HUES64 (cell line): ENCODE data around the gene DENND1B.

Source experiments
- H3K27ac ChIP-seq: 2 replicates; pipeline ENCODE4 v1.7.0; 2013; ENCODE audit warnings: low read depth, low read length, inconsistent platforms
- H3K27me3 ChIP-seq: 2 replicates; pipeline ENCODE4 v1.6.1; 2013; ENCODE audit warnings: mild to moderate bottlenecking, low read length; ENCODE audit not compliant: insufficient read depth
- H3K36me3 ChIP-seq: 2 replicates; pipeline ENCODE4 v1.6.1; 2013; ENCODE audit warnings: mild to moderate bottlenecking, low read length; ENCODE audit not compliant: insufficient read depth
- H3K4me1 ChIP-seq: 2 replicates; pipeline ENCODE4 v1.6.1; 2013; ENCODE audit warnings: mild to moderate bottlenecking, low read length, moderate library complexity; ENCODE audit not compliant: insufficient read depth
- H3K4me3 ChIP-seq: 2 replicates; pipeline ENCODE4 v1.5.1; 2013; ENCODE audit warnings: mild to moderate bottlenecking, low read length, moderate library complexity
- H3K9ac ChIP-seq: 2 replicates; pipeline ENCODE4 v1.6.1; 2013; ENCODE audit warnings: mild to moderate bottlenecking, low read depth, low read length
- H3K9me3 ChIP-seq: 2 replicates; pipeline ENCODE4 v1.6.1; 2013; ENCODE audit warnings: low read depth, low read length; ENCODE audit not compliant: insufficient read depth
- WGBS: fragments of 150-250, 120-280 bp; methylation state at CpG from one replicate; pipeline ENCODE4 v1.1.7; 2013; ENCODE audit warnings: missing lambda C conversion rate; 5-methylcytosine and 5-hydroxymethylcytosine counted together

DENND1B gene

DNA sequence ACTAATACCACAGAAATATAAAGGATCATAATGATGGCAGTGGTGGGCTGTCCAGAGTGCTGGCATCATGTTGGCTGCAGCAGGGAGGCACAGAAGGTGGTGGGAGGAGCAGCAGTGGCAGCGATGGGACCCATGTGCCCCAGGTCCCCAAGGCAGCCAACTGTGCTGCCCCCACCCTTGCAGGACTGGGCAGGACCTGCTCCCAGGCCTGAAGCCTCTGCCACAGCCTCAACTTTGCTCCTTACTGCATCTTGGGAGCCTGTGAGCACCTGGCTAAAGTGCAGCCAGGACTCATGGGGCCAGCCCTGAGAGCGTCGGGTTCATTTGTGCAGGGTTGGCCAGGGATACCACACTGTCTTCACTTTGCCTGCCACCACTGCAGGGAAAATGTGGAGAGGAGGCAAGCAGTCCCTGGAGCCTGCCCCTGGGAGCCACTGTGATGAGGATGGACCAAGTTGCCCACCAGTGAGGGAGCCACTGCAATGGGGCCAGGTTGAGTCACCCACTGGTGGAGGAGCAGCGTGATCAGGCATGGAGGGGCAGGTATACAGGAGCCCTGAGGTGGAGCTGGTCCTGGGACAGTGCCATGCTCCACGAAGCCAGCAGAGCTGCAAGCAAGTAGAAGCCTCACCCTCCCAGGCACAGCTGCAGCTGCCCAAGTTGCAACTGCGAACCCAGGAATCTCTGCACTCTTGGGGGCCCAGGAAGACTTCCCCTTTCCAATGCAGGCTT lies 25.3 kb upstream of the DENND1B start:
- Histone ChIP-seq H3K4me3 (no peak overlapping the region), H3K9ac (no peak overlapping the region), H3K9me3 (peaks cover 27% of the 10 kb centered on the region), H3K27me3 (no peaks in the 10 kb centered on the region), H3K4me1 (peaks cover 6% of the 10 kb centered on the region; the same call in 1 of the 2 replicates), H3K27ac (no peak overlapping the region), H3K36me3 (no peaks in the 10 kb centered on the region)
- 93% methylated on average over 6 of the region's 6 CpGs for WGBS

DNA sequence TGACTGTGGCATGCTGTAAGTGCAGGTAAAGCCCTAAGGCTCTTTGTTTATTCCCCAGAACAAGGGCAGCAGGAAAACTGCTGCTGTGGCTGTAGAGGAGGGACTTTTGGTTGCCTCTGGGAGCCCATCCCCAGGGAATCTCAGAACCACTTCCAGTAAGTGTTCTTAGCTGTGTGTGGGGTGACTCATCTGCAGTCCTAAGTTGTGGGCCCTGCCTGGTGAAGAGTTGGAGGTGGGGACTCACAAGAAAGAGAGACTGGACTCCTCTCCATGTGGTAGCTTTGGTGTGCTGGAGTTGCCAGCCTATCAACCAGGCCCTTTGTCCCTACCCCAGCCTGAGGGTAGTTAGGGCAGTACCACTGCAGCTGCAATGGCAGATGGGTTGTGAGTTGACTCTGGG lies 24.0 kb upstream of the DENND1B start:
- Histone ChIP-seq H3K27ac (no peak overlapping the region), H3K9me3 (peaks cover 27% of the 10 kb centered on the region)

DNA sequence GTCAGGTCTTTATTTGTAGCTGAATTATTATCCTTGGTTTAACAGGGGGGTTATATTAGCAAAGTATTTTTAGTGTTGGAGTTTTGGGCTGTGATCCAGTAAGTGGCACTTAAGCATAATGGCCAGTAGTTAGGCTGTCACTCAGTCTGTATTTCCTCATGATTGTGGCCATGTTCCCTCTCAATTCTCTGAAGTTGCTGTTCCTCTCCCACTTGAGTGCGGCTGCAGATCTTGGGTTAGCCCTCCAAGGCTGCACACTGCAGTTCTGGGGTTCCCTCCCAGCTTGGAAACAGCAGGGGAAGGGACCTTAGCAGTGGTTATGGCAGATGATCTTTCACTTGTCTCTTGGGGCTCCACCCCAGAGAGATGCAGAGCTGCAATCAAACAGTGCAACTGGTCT lies 23.2 kb upstream of the DENND1B start:
- 81% methylated on average over 1 of the region's 1 CpG for WGBS
- H3K27me3 ChIP-seq: no peaks in the 10 kb centered on the region
- peaks cover 27% of the 10 kb centered on the region for H3K9me3 ChIP-seq
- peaks cover 6% of the 10 kb centered on the region; the same call in 1 of the 2 replicates for H3K4me1 ChIP-seq
- H3K27ac ChIP-seq: no peak overlapping the region
- H3K9ac ChIP-seq: no peak overlapping the region
- H3K36me3 ChIP-seq: no peaks in the 10 kb centered on the region
- H3K4me3 ChIP-seq: no peak overlapping the region

More for the DNA sequence above, 24.0 kb upstream of the DENND1B start:
- Histone ChIP-seq H3K9ac (no peak overlapping the region), H3K27me3 (no peaks in the 10 kb centered on the region), H3K4me1 (peaks cover 6% of the 10 kb centered on the region; the same call in 1 of the 2 replicates), H3K4me3 (no peak overlapping the region), H3K36me3 (no peaks in the 10 kb centered on the region)

DNA sequence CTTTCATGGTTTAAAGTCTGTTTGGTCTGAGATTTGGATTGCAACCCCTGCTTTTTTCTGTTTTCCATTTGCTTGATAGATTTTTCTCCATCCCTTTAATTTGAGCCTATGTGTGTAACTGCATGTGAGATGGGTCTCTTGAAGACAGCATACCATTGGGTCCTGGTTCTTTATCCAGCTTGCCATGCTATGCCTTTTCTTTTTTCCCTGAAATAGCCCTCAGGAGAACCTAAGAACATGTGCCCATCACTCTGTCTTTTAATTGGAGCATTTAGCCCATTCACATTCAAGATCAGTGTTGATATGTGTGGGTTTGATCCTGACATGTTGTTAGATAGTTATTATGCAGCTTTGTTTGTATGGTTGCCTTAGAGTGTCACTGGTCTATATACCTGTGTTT lies 21.7 kb upstream of the DENND1B start:
- Histone ChIP-seq H3K9ac (no peak overlapping the region), H3K36me3 (no peaks in the 10 kb centered on the region), H3K27me3 (no peaks in the 10 kb centered on the region), H3K4me3 (no peak overlapping the region), H3K9me3 (peaks cover 27% of the 10 kb centered on the region), H3K4me1 (peaks cover 6% of the 10 kb centered on the region; the same call in 1 of the 2 replicates), H3K27ac (no peak overlapping the region)

DNA sequence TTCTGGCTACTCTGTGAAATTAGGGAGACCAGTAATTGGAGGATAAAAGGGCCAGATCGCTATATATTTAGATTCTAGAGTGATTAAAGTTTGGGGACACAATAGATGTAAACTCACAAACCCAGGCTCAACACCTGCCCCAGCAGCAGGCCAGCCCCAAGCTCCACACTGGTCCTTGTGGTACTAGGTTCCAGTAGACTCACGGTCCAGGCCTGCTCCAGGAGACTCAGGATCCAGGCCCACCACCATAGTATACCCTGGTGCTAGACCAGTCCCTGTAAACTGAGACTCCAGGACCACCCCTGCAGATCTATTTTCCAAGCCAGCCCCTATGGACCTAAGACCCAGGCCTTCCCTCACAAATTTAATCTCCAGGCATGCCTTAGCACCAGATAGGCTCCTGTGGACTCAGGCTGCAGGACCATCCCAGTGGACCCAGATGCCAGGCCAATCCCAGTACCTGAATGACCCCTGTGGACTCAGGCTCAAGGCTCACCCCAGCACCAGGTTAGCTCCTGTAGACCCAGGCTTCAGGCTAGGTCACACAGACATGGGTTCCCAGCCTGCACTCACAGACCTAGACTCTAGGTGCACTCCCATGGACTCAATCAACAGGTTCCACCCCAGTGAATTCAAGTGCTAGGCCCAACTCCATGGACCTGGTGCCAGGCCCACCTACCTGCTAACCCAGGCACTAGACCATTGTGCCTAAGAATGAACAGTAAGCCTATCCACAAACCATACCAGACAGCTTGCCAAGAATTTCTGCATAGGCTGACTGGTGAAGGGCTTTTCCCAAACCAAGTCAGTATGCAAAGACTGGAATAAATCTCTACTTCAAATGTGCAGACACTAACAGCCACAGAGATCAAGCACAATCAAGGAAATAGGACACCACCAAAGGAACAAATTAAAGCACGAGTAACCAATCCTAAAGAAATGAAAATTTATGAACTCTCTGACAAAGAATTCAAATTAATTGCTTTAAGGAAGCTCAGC lies 13.8 kb upstream of the DENND1B start:
- no peaks in the 10 kb centered on the region for H3K9me3 ChIP-seq
- H3K4me3 ChIP-seq: no peak overlapping the region
- H3K27me3 ChIP-seq: no peaks in the 10 kb centered on the region
- H3K36me3 ChIP-seq: no peaks in the 10 kb centered on the region
- H3K27ac ChIP-seq: no peak overlapping the region
- H3K4me1 ChIP-seq: no peaks in the 10 kb centered on the region
- H3K9ac ChIP-seq: no peak overlapping the region
- 90% methylated on average over 3 of the region's 3 CpGs for WGBS

DNA sequence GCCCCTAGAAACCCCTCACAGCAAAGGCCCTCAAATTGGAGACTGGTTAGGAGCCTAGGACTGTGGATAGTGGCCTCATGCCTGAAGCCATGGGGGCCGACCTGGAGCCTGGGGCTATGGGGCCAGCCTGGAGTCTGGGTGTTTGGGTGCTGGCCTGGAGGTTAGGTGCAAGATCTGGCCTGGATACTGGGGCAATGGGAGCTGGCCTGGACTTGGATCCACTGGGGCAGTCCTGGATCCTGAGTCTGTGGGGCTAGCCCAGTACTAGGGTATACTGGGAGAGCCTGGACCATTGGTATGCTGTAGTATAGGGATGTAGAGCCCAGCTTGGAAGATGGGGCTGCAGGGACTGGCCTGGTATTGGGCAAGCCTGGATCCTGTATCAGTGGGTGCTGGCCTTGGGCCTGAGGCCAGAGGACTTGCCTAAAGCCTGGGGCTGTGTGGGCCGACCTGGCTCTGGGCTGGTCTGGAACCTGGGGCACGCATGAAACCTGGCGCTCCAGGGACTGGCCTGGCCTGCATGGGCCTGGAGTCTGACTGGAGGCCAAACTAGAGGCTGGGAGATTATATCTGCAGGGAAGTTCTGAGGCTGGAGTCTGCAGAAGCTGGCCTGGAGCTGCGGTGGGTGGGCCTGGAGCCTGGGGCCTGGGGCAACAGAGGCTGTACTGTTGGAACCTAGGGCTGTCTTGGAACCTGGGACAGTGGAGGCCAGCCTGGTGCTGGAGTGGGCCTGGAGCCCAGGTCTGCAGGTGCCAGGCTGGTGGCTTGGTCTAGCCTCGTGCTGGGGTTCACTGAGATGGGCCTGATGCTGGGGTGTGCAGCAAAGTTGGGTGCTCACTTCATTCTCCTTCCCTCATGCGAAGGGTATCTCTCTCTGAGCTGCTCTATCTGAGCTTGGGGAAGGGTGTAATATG lies 12.6 kb upstream of the DENND1B start:
- Histone ChIP-seq H3K4me1 (no peaks in the 10 kb centered on the region), H3K4me3 (no peak overlapping the region), H3K36me3 (no peaks in the 10 kb centered on the region), H3K27ac (no peak overlapping the region), H3K9ac (no peak overlapping the region), H3K9me3 (no peaks in the 10 kb centered on the region), H3K27me3 (no peaks in the 10 kb centered on the region)
- WGBS: 90% methylated on average over 6 of the region's 7 CpGs

GRCh38 chr1:197787056-197787455 lies 11.8 kb upstream of the DENND1B start:
- Histone ChIP-seq H3K4me1 (no peaks in the 10 kb centered on the region), H3K9ac (no peak overlapping the region), H3K27me3 (no peaks in the 10 kb centered on the region), H3K9me3 (no peaks in the 10 kb centered on the region), H3K4me3 (no peak overlapping the region), H3K36me3 (no peaks in the 10 kb centered on the region), H3K27ac (no peak overlapping the region)
- WGBS: 96% methylated on average over 3 of the region's 3 CpGs

GRCh38 chr1:197786280-197786679 lies 11.0 kb upstream of the DENND1B start:
- H3K9me3 ChIP-seq: no peaks in the 10 kb centered on the region
- no peaks in the 10 kb centered on the region for H3K36me3 ChIP-seq
- H3K4me1 ChIP-seq: no peaks in the 10 kb centered on the region
- 100% methylated on average over 1 of the region's 1 CpG for WGBS
- no peak overlapping the region for H3K9ac ChIP-seq
- H3K27ac ChIP-seq: no peak overlapping the region
- no peak overlapping the region for H3K4me3 ChIP-seq
- H3K27me3 ChIP-seq: no peaks in the 10 kb centered on the region

- H3K4me1 ChIP-seq: no peaks in the 10 kb centered on the region
- no peaks in the 10 kb centered on the region for H3K27me3 ChIP-seq
- WGBS: 87% methylated on average over 1 of the region's 1 CpG
- H3K36me3 ChIP-seq: no peaks in the 10 kb centered on the region
- H3K27ac ChIP-seq: no peak overlapping the region
- H3K9ac ChIP-seq: no peak overlapping the region
- H3K9me3 ChIP-seq: peaks cover 5% of the 10 kb centered on the region; the same call in 1 of the 2 replicates
- H3K4me3 ChIP-seq: no peak overlapping the region
Observed at GRCh38 chr1:197783510-197783948, 8.2 kb upstream of the DENND1B start.

DNA sequence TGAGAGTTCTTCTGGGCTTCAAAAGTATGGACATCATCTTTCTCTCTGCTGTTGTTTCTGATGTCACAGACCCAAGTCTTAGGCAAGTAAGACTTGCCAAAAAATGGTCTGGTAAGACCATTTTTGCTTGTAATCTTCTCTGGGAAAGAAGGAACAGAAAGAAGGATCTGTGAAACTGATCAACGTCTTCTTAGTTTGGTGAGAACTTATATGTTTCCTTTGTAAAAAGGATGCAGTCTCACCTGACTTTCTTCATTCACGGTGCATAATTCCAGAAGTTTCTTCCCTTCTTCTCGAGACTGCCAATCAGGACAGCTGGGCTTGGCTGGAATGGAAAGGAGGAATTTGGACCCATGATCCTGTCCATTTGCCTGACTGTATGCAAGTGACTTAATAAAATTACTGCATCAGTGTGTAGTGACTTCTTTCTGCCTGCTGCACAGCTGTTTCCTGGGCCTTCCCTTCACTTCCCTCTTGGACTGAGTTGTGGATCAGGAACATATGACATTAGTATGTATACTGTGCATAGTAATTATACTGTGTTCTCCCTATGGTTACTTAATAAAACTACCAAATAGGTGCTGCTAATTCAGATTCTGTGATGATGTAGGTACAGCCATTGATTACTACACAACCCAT lies 7.6 kb upstream of the DENND1B start:
- H3K36me3 ChIP-seq: no peaks in the 10 kb centered on the region
- H3K27ac ChIP-seq: no peak overlapping the region
- no peaks in the 10 kb centered on the region for H3K4me1 ChIP-seq
- H3K27me3 ChIP-seq: no peaks in the 10 kb centered on the region
- H3K9me3 ChIP-seq: peaks cover 5% of the 10 kb centered on the region; the same call in 1 of the 2 replicates
- no peak overlapping the region for H3K9ac ChIP-seq
- no peak overlapping the region for H3K4me3 ChIP-seq
- 94% methylated on average over 3 of the region's 3 CpGs for WGBS
